DOHH2 (cell line): ENCODE data around the gene HDLBP.

Experiments
- H3F3A ChIP-seq: fragments of 200-600 bp; sonication (generic), shearing (Covaris generic); 2 replicates; pipeline ENCODE4 v1.6.0; 2016; ENCODE audit warnings: antibody characterized with exemption, mild to moderate bottlenecking; ENCODE audit not compliant: control insufficient read depth, insufficient read depth
- H3K27ac ChIP-seq: fragments of 200-600 bp; sonication (generic); 2 replicates; pipeline ENCODE4 v1.5.1; 2014; ENCODE audit warnings: low read depth, mild to moderate bottlenecking, low read length, moderate library complexity
- H3K27me3 ChIP-seq: fragments of 200-600 bp; sonication (generic); 2 replicates; pipeline ENCODE4 v1.6.1; 2014; ENCODE audit warnings: mild to moderate bottlenecking, low read length, mixed read lengths; ENCODE audit not compliant: control insufficient read depth
- H3K36me3 ChIP-seq: fragments of 200-600 bp; sonication (generic); 2 replicates; pipeline ENCODE4 v1.6.1; 2014; ENCODE audit warnings: mild to moderate bottlenecking, low read length, moderate library complexity, mixed read lengths; ENCODE audit not compliant: control insufficient read depth
- H3K4me1 ChIP-seq: fragments of 200-600 bp; sonication (generic); 2 replicates; pipeline ENCODE4 v1.6.1; 2014; ENCODE audit warnings: mild to moderate bottlenecking, low read length, mixed read lengths; ENCODE audit not compliant: control insufficient read depth
- H3K4me2 ChIP-seq: fragments of 200-600 bp; sonication (generic); 2 replicates; pipeline ENCODE4 v1.6.0; 2014; ENCODE audit warnings: mild to moderate bottlenecking, low read length, moderate library complexity
- H3K4me3 ChIP-seq: fragments of 200-600 bp; sonication (generic); 2 replicates; pipeline ENCODE4 v1.5.1; 2014; ENCODE audit warnings: mild to moderate bottlenecking, low read length, mixed read lengths
- H3K79me2 ChIP-seq: fragments of 200-600 bp; sonication (generic); 2 replicates; pipeline ENCODE4 v1.6.1; 2014; ENCODE audit warnings: mild to moderate bottlenecking, low read length, mixed read lengths; ENCODE audit not compliant: control insufficient read depth
- H3K9me2 ChIP-seq: fragments of 200-600 bp; sonication (generic); replicated peaks from 2 replicates; pipeline ENCODE4 v1.6.1; 2014; ENCODE audit warnings: mild to moderate bottlenecking, low read length, mixed read lengths; ENCODE audit not compliant: control insufficient read depth
- H3K9me3 ChIP-seq: fragments of 200-600 bp; sonication (generic); 2 replicates; pipeline ENCODE4 v1.6.1; 2014; ENCODE audit warnings: antibody characterized with exemption, low read length, mixed read lengths; ENCODE audit not compliant: control insufficient read depth, insufficient read depth
- H4K20me1 ChIP-seq: fragments of 200-600 bp; sonication (generic); 2 replicates; pipeline ENCODE4 v1.6.0; 2014; ENCODE audit warnings: low read depth, mild to moderate bottlenecking, antibody characterized with exemption, low read length, moderate library complexity; ENCODE audit not compliant: control insufficient read depth, insufficient read depth
- CTCF ChIP-seq: fragments of 200-600 bp; sonication (generic); IDR thresholded peaks from one replicate; pipeline ENCODE4 v1.5.1; 2014; ENCODE audit warnings: antibody characterized with exemption, mild to moderate bottlenecking, low read depth, low read length; ENCODE audit not compliant: poor library complexity, severe bottlenecking
- EZH2phosphoT487 ChIP-seq: fragments of 200-600 bp; sonication (generic); IDR thresholded peaks from 2 replicates; pipeline ENCODE4 v1.6.1; 2017; ENCODE audit warnings: borderline replicate concordance, mild to moderate bottlenecking, antibody characterized with exemption, low read length, moderate library complexity, mixed read lengths

HDLBP gene

GRCh38 chr2:241194811-241195210, 120.7 kb downstream of the HDLBP start:
- no peaks in the 10 kb centered on the region for H3K9me2 ChIP-seq
- no peaks in the 10 kb centered on the region for H4K20me1 ChIP-seq
- no peaks in the 10 kb centered on the region for H3F3A ChIP-seq
- no peaks in the 10 kb centered on the region for H3K9me3 ChIP-seq
- H3K4me1 ChIP-seq: no peaks in the 10 kb centered on the region
- no peaks in the 10 kb centered on the region for H3K36me3 ChIP-seq
- TF ChIP-seq CTCF (no peak), EZH2phosphoT487 (no peak)
- no peaks in the 10 kb centered on the region for H3K27me3 ChIP-seq
- H3K79me2 ChIP-seq: no peaks in the 10 kb centered on the region
- no peak overlapping the region for H3K4me3 ChIP-seq
- H3K4me2 ChIP-seq: no peak overlapping the region
- H3K27ac ChIP-seq: no peak overlapping the region

- no peaks in the 10 kb centered on the region for H4K20me1 ChIP-seq
- no peak overlapping the region for H3K4me3 ChIP-seq
- H3K36me3 ChIP-seq: no peaks in the 10 kb centered on the region
- H3K9me2 ChIP-seq: no peaks in the 10 kb centered on the region
- H3K9me3 ChIP-seq: no peaks in the 10 kb centered on the region
- no peaks in the 10 kb centered on the region for H3F3A ChIP-seq
- no peak overlapping the region for H3K4me2 ChIP-seq
- no peaks in the 10 kb centered on the region for H3K79me2 ChIP-seq
- H3K27ac ChIP-seq: no peak overlapping the region
- no peak for TF ChIP-seq CTCF
- TF ChIP-seq EZH2phosphoT487: no peak
- no peaks in the 10 kb centered on the region for H3K27me3 ChIP-seq
- peaks cover 5% of the 10 kb centered on the region for H3K4me1 ChIP-seq
Observed at GRCh38 chr2:241193271-241193670, 122.2 kb downstream of the HDLBP start.

GRCh38 chr2:241191081-241191480, 124.4 kb downstream of the HDLBP start:
- Histone ChIP-seq H3K27ac (no peak overlapping the region), H3K9me3 (no peaks in the 10 kb centered on the region), H4K20me1 (no peaks in the 10 kb centered on the region), H3K4me2 (no peak overlapping the region), H3K79me2 (no peaks in the 10 kb centered on the region), H3F3A (no peaks in the 10 kb centered on the region), H3K36me3 (no peaks in the 10 kb centered on the region), H3K4me3 (no peak overlapping the region), H3K27me3 (peaks cover 3% of the 10 kb centered on the region; the same call in 1 of the 2 replicates), H3K9me2 (no peaks in the 10 kb centered on the region), H3K4me1 (peaks cover 12% of the 10 kb centered on the region)
- TF ChIP-seq CTCF: no peak
- TF ChIP-seq EZH2phosphoT487: no peak
